A549 (cell line): Measurements from ENCODE around the gene ENO3.

Experiments
- EP300 ChIP-seq, 2 experiments: fragments of >200 bp; sonication (Bioruptor Twin); formaldehyde crosslinking; IDR thresholded peaks; 2 replicates in 1 of 2; 3 replicates in 1 of 2; pipeline ENCODE4 v1.6.1; 2016 to 2017
- HDAC2 ChIP-seq: fragments of 200-600 bp; sonication (generic); IDR thresholded peaks from 2 replicates; pipeline ENCODE4 v1.6.1; 2016
- REST ChIP-seq: fragments of 200-600 bp; sonication (generic); IDR thresholded peaks from 2 replicates; pipeline ENCODE4 v1.6.1; 2016; ENCODE audit warnings: antibody characterized with exemption, mild to moderate bottlenecking, moderate library complexity

- TF ChIP-seq REST (no peak), HDAC2 (no peak), EP300 (IDR thresholded peaks at IDR 0.05) (no peak)
These were observed 35.5 kb downstream of the ENO3 start for GRCh38 chr17:4986403-4986802.
